Measurements from ENCODE around the gene NPW.

Gene NPW

DNA sequence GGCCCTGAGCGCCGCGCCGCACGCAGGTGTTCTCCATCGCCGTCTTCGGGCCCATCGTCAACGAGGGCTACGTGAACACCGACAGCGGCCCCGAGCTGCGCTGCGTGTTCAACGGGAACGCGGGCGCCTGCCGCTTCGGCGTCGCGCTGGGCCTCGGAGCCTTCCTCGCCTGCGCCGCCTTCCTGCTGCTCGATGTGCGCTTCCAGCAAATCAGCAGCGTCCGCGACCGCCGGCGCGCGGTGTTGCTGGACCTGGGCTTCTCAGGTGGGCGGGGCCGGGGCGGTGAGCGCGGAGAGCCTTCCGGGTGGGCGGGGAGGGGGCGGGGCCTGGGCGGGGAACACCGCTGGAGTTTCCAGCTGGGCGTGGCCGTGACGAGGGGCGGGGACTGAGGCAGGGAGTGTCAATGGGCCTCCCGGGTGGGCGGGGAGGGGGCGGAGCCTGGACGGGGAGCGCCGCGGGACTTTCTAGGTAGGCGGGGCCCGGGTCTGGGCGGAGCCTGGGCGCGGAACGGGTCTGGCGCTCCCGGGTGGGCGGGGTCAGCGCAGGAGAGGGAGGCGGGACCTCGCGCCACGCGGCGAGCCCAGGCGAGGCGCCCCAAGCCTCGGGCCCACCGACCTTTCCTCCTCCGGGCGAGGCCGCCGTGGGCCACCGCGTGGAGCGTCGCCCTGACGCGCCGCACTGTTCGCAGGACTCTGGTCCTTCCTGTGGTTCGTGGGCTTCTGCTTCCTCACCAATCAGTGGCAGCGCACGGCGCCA lies 27.5 kb upstream of the NPW start:
- no peak overlapping the region for H3K27ac ChIP-seq
- TF ChIP-seq Cebpa-rat (IDR thresholded peaks at IDR 0.05): no peak
- H3K9ac ChIP-seq: no peak overlapping the region
- H3K4me3 ChIP-seq: peak overlapping the region; percentile 56
- peaks cover 40% of the 10 kb centered on the region for H3K4me1 ChIP-seq
- H3K36me3 ChIP-seq: peaks cover 23% of the 10 kb centered on the region
- peaks cover 21% of the 10 kb centered on the region for H4K20me1 ChIP-seq
- peaks cover 52% of the 10 kb centered on the region for H3K27me3 ChIP-seq
- no peaks in the 10 kb centered on the region for H3K9me3 ChIP-seq
- peak overlapping the region; percentile 75 for H3K4me2 ChIP-seq

DNA sequence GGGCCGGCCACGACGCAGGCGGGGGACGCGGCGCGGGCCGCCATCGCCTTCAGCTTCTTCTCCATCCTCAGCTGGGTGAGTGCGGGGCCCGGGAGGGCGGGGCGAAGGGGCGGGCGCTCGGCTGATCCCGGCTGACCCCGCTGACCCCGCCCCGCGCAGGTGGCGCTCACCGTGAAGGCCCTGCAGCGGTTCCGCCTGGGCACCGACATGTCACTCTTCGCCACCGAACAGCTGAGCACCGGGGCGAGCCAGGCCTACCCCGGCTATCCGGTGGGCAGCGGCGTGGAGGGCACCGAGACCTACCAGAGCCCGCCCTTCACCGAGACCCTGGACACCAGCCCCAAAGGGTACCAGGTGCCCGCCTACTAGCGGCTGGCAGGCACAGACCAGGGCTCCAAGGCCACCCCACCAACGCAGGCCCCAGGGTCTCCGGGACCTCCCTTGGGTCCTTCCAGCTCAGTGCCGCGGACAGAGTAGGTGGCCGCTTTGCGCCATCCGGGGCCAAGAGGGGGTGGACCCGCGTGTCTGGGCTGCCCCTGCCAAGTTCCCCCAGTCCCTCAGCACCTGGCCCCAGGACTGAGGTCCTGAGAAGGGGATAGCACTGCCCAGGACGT lies 26.8 kb upstream of the NPW start:
- peaks cover 27% of the 10 kb centered on the region for H3K36me3 ChIP-seq
- TF ChIP-seq Cebpa-rat (IDR thresholded peaks at IDR 0.05): no peak
- peaks cover 23% of the 10 kb centered on the region for H4K20me1 ChIP-seq
- H3K27me3 ChIP-seq: peaks cover 52% of the 10 kb centered on the region
- no peak overlapping the region for H3K9ac ChIP-seq
- peak overlapping the region; percentile 32 for H3K4me2 ChIP-seq
- H3K4me3 ChIP-seq: no peak overlapping the region
- peaks cover 40% of the 10 kb centered on the region for H3K4me1 ChIP-seq
- no peak overlapping the region for H3K27ac ChIP-seq
- H3K9me3 ChIP-seq: no peaks in the 10 kb centered on the region

DNA sequence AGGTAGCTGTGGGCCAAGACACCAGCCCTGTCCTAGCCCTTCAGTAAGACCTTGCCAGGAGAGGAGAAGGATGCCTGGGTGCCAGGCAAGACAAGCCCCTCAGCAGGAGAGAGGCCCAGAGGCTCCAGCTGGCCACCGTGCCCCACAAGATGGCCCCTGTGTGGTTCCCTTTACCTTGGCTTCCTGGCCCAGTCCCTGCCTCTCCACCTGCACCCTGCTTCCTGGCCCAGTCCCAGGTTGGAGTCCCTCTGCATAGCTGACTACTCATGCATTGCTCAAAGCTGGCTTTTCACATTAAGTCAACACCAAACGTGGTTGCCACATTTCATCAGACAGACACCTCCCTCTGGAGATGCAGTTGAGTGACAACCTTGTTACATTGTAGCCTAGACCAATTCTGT lies 25.9 kb upstream of the NPW start:
- Histone ChIP-seq H3K4me1 (peaks cover 40% of the 10 kb centered on the region), H3K9me3 (no peaks in the 10 kb centered on the region), H3K4me2 (peak overlapping the region; percentile 32), H3K9ac (0 out of 2 replicates have a peak overlapping the region, but pooled peaks have one; percentile 41), H4K20me1 (peaks cover 25% of the 10 kb centered on the region), H3K36me3 (peaks cover 36% of the 10 kb centered on the region), H3K4me3 (no peak overlapping the region), H3K27me3 (peaks cover 43% of the 10 kb centered on the region), H3K27ac (no peak overlapping the region)
- TF ChIP-seq Cebpa-rat (IDR thresholded peaks at IDR 0.05): no peak

GRCh38 chr16:1997494-1998359 lies 21.9 kb upstream of the NPW start:
- Histone ChIP-seq H3K27ac (no peak overlapping the region), H3K4me3 (no peak overlapping the region), H3K4me2 (no peak overlapping the region), H3K27me3 (peaks cover 6% of the 10 kb centered on the region; the same call in 1 of the 2 replicates), H3K4me1 (peaks cover 18% of the 10 kb centered on the region), H3K9me3 (no peaks in the 10 kb centered on the region), H3K9ac (no peak overlapping the region), H3K36me3 (peaks cover 76% of the 10 kb centered on the region), H4K20me1 (peaks cover 47% of the 10 kb centered on the region)
- no peak for TF ChIP-seq Cebpa-rat (IDR thresholded peaks at IDR 0.05)

GRCh38 chr16:1998360-1998835 lies 21.2 kb upstream of the NPW start:
- peaks cover 54% of the 10 kb centered on the region for H4K20me1 ChIP-seq
- H3K4me2 ChIP-seq: no peak overlapping the region
- H3K4me3 ChIP-seq: no peak overlapping the region
- no peak for TF ChIP-seq Cebpa-rat (IDR thresholded peaks at IDR 0.05)
- H3K9ac ChIP-seq: no peak overlapping the region
- no peak overlapping the region for H3K27ac ChIP-seq
- no peaks in the 10 kb centered on the region for H3K27me3 ChIP-seq
- no peaks in the 10 kb centered on the region for H3K9me3 ChIP-seq
- peaks cover 14% of the 10 kb centered on the region for H3K4me1 ChIP-seq
- H3K36me3 ChIP-seq: peaks cover 83% of the 10 kb centered on the region

GRCh38 chr16:1998852-1999801 lies 20.5 kb upstream of the NPW start:
- no peaks in the 10 kb centered on the region for H3K9me3 ChIP-seq
- no peaks in the 10 kb centered on the region for H3K27me3 ChIP-seq
- H3K4me1 ChIP-seq: peaks cover 14% of the 10 kb centered on the region
- no peak for TF ChIP-seq Cebpa-rat (IDR thresholded peaks at IDR 0.05)
- no peak overlapping the region for H3K4me3 ChIP-seq
- no peak overlapping the region for H3K9ac ChIP-seq
- peaks cover 86% of the 10 kb centered on the region for H3K36me3 ChIP-seq
- H4K20me1 ChIP-seq: peaks cover 61% of the 10 kb centered on the region
- H3K4me2 ChIP-seq: no peak overlapping the region
- no peak overlapping the region for H3K27ac ChIP-seq

DNA sequence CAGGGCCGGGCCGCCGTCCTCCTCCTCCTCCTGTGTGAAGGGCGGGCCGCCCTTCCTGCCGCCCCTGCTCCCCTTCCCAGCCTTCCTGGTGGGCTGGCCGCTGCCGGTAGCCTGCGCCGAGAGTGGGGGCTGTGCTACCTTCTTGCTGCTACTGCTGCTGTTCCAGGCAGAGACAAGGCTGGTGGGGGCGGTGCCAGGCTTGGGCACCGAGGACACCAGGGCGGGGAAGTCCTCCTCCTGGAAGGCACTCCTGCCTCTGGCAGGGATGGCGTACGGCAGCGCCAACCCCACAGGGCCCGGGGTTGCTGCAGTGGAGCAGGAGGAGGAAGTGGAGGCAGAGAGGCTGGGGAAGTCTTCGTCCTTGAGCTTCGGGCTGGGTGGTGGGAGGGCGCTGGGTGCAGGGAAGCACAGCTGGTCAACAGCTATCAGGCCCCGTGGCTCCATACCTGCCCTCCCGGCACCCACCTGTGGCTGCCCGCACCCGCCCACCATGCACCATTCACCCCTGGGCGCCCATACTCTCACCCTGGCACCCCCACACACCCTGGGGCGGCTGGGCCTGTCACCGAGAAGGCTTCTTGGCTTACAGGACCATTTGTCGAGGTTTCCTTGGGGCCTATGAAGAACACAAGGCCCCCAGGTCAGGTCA lies 19.6 kb upstream of the NPW start:
- peaks cover 94% of the 10 kb centered on the region for H3K36me3 ChIP-seq
- no peak for TF ChIP-seq Cebpa-rat (IDR thresholded peaks at IDR 0.05)
- H3K9me3 ChIP-seq: no peaks in the 10 kb centered on the region
- no peak overlapping the region for H3K9ac ChIP-seq
- no peak overlapping the region for H3K4me3 ChIP-seq
- H3K27ac ChIP-seq: no peak overlapping the region
- no peaks in the 10 kb centered on the region for H3K27me3 ChIP-seq
- no peak overlapping the region for H3K4me2 ChIP-seq
- peaks cover 70% of the 10 kb centered on the region for H4K20me1 ChIP-seq
- peaks cover 18% of the 10 kb centered on the region for H3K4me1 ChIP-seq

DNA sequence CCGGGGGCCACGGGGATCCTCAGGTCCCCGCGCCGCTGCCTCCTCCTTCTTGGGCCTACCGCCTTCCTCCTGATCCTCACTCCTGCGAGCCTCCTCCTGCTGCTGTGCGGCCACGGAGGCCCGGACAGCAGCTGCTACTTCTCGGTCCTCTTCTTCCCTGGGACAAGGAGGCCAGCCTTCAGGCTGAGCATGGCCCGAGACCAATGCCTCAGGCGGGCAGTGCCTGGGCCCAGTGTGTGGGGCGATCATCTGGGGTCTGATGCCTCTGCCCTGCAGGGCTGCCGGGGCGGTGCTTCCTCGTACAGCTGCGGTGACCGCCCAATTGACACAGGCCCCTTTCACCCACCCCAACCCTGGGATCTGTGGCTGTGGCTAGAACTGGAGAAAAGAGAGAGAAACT lies 18.6 kb upstream of the NPW start:
- H3K4me1 ChIP-seq: peaks cover 29% of the 10 kb centered on the region
- H3K9me3 ChIP-seq: no peaks in the 10 kb centered on the region
- H3K4me2 ChIP-seq: no peak overlapping the region
- no peak for TF ChIP-seq Cebpa-rat (IDR thresholded peaks at IDR 0.05)
- no peak overlapping the region for H3K9ac ChIP-seq
- no peaks in the 10 kb centered on the region for H3K27me3 ChIP-seq
- H3K4me3 ChIP-seq: no peak overlapping the region
- H3K36me3 ChIP-seq: peaks cover 85% of the 10 kb centered on the region
- peaks cover 80% of the 10 kb centered on the region for H4K20me1 ChIP-seq
- no peak overlapping the region for H3K27ac ChIP-seq
